ENCODE results near the gene ACTRT2. TPM values are rescaled to one million over a fixed set of nuclear protein-coding genes. Genes with fewer than 3 reads are reported as not detected.

Gene ACTRT2
- total RNA-seq, 1 experiment from 2014 or later, result not detected

GRCh38 chr1:2984399-2985061, 36.7 kb upstream of the ACTRT2 start:
- no peak overlapping the region for H3K9ac ChIP-seq (ENCODE audit: extremely low read depth, insufficient read length, low read length)
- no peak overlapping the region for H4K91ac ChIP-seq (ENCODE audit: insufficient read length, low read depth, low read length)
- peaks cover 78% of the 10 kb centered on the region for H3K9me3 ChIP-seq (ENCODE audit: control insufficient read depth, low read depth, low read length)
- H3K4me2 ChIP-seq (ENCODE audit: insufficient read depth, insufficient read length, low read length), result no peak overlapping the region
- H2AK5ac ChIP-seq (ENCODE audit: insufficient read length, low read length), result no peak overlapping the region
- no peak for DNase-seq
- no peak overlapping the region for H3K18ac ChIP-seq (ENCODE audit: insufficient read length, low read depth, low read length)
- Mint-ChIP-seq H3K4me3 (no peak overlapping the region), H3K4me1 (peaks cover 0 to 5% of the 10 kb centered on the region in 2 experiments; a peak in 1 of 4 replicates), H3K27me3 (ENCODE audit: low read depth) (peaks cover 9% of the 10 kb centered on the region), H3K27ac (no peak overlapping the region), H3K36me3 (ENCODE audit: insufficient read depth in 1 of 3, low read depth in 3 of 3) (peaks cover 0 to 29% (median 3%) of the 10 kb centered on the region in 3 experiments; a peak in 4 of 7 replicates), H3K9me3 (peaks cover 15 to 61% of the 10 kb centered on the region in 2 experiments)
- H3K79me2 ChIP-seq (ENCODE audit: insufficient read depth, low read length), result no peaks in the 10 kb centered on the region
- H4K20me1 ChIP-seq (ENCODE audit: control insufficient read depth, insufficient read depth, insufficient read length), result no peaks in the 10 kb centered on the region
- H2AFZ ChIP-seq (ENCODE audit: low read length), result no peak overlapping the region
- H3K27me3 ChIP-seq (ENCODE audit: insufficient read depth, low read length), result no peaks in the 10 kb centered on the region
- H3K27ac ChIP-seq (ENCODE audit: insufficient read length, low read depth, low read length), result no peak overlapping the region
- H3K23ac ChIP-seq (ENCODE audit: insufficient read length, low read depth, low read length), result no peak overlapping the region
- no peak overlapping the region for H3T11ph ChIP-seq (ENCODE audit: low read length)
- H4K8ac ChIP-seq (replicated peaks; ENCODE audit: insufficient read length, low read depth, low read length), result no peak overlapping the region
- no peak for TF ChIP-seq CTCF (conservative IDR thresholded peaks at IDR 0.05)
- no peak overlapping the region for H2BK20ac ChIP-seq (ENCODE audit: low read depth, low read length, poor library complexity, severe bottlenecking)
- H3K14ac ChIP-seq (ENCODE audit: insufficient read depth, low read length), result no peak overlapping the region
- no peak overlapping the region for H3K56ac ChIP-seq (ENCODE audit: insufficient read length, low read depth, low read length)
- no CpG with 5 or more reads among the region's 12 CpGs for WGBS (ENCODE audit: extremely low coverage, insufficient read length, low lambda C conversion rate)
- H2BK15ac ChIP-seq (ENCODE audit: low read depth, low read length), result no peak overlapping the region
- H3K23me2 ChIP-seq (ENCODE audit: insufficient read length, low read depth, low read length, poor library complexity, severe bottlenecking), result no peaks in the 10 kb centered on the region
- no peaks in the 10 kb centered on the region for H3K4me1 ChIP-seq (ENCODE audit: insufficient read depth, low read length)
- H3K79me1 ChIP-seq (ENCODE audit: insufficient read depth, low read depth, low read length, poor library complexity, severe bottlenecking), result no peaks in the 10 kb centered on the region
- no peak overlapping the region for H2BK5ac ChIP-seq (ENCODE audit: insufficient read length, low read length)
- no peak overlapping the region for H4K5ac ChIP-seq (ENCODE audit: insufficient read length, low read depth, low read length)
- no peak overlapping the region for H2BK120ac ChIP-seq (ENCODE audit: low read depth, low read length, poor library complexity, severe bottlenecking)
- H3K4ac ChIP-seq (ENCODE audit: low read depth, low read length), result no peak overlapping the region
- H2BK12ac ChIP-seq (ENCODE audit: insufficient read length, low read depth, low read length), result no peak overlapping the region
